ENCODE data around the gene NTN4.

Gene NTN4

DNA sequence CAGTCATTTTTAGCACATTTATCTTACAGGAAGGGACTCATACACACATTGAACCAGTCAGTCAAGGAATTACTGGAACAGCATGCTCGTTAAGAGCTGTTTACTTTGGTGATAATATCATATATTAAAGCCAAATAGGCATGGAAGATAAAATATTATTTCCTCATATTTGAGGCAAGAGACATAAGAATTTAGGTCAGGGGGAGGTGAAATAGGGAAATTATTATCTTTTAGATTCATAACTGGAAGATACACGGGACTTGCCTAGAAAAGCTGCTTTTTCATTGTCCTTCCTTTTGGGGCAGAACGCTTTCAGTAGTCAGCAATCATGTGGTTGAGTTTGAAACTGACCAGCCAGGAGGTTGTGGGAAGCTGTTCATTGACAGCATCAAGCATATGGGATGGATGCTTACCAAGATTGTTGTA, 72.5 kb downstream of the NTN4 start:
- DNase-seq (ENCODE audit: insufficient read length) = no peak
- FAIRE-seq = peak; percentile 61
- no peak for TF ChIP-seq TAF1 (IDR thresholded peaks at IDR 0.05; ENCODE audit: borderline replicate concordance, low read depth, low read length)
- no peak for TF ChIP-seq POLR2A (IDR thresholded peaks at IDR 0.05; ENCODE audit: low read depth, low read length)
- TF ChIP-seq POLR2AphosphoS5 (IDR thresholded peaks at IDR 0.05; ENCODE audit: low read depth, low read length) = no peak

GRCh38 chr12:95717316-95717928, 73.1 kb downstream of the NTN4 start:
- TF ChIP-seq TAF1 (IDR thresholded peaks at IDR 0.05; ENCODE audit: borderline replicate concordance, low read depth, low read length) (no peak), POLR2A (IDR thresholded peaks at IDR 0.05; ENCODE audit: low read depth, low read length) (no peak), POLR2AphosphoS5 (IDR thresholded peaks at IDR 0.05; ENCODE audit: low read depth, low read length) (no peak)
- FAIRE-seq = no peak
- DNase-seq (ENCODE audit: insufficient read length) = no peak

DNA sequence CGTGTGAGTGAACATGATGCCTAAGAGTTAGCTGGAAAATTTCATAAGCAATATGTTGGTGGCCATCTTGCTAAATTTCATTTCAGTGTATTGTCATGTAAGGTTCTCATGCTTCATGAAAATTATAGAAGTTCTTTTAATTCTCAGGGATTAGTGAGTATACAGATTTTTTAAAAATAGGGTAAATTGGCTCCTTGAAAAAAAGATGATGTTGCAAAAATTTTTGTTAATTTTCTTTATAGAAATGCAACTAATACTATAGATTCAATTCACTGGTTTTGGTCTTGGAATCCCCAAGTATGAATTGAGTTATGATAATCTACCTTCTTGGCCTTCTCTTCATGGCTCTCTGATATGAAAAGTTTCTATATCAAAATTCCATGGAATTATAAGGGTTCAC, 75.4 kb downstream of the NTN4 start:
- TF ChIP-seq POLR2AphosphoS5 (IDR thresholded peaks at IDR 0.05; ENCODE audit: low read depth, low read length) = no peak
- TF ChIP-seq TAF1 (IDR thresholded peaks at IDR 0.05; ENCODE audit: borderline replicate concordance, low read depth, low read length) = no peak
- TF ChIP-seq POLR2A (IDR thresholded peaks at IDR 0.05; ENCODE audit: low read depth, low read length) = no peak
- FAIRE-seq (no peak), DNase-seq (ENCODE audit: insufficient read length) (no peak)

DNA sequence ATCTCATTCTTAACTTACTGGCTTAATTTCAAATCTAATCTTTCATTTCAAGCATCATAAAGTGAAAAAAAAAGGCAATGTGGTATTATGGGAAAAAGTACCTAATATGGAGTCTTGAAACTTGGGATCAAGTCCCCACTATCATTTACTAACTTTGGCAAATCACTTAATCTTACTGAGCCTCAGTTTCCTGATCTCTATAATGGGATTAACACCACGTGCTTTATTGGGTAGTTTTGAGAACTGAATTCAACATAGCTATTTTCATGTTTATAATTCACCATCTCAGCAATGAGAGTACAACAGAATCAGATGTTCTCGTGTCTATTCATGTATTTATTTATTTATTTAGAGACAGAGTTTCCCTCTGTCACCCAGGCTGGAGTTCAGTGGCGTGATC, 78.3 kb downstream of the NTN4 start:
- DNase-seq (ENCODE audit: insufficient read length) (no peak), FAIRE-seq (no peak)
- TF ChIP-seq TAF1 (IDR thresholded peaks at IDR 0.05; ENCODE audit: borderline replicate concordance, low read depth, low read length) = no peak
- no peak for TF ChIP-seq POLR2A (IDR thresholded peaks at IDR 0.05; ENCODE audit: low read depth, low read length)
- no peak for TF ChIP-seq POLR2AphosphoS5 (IDR thresholded peaks at IDR 0.05; ENCODE audit: low read depth, low read length)

DNA sequence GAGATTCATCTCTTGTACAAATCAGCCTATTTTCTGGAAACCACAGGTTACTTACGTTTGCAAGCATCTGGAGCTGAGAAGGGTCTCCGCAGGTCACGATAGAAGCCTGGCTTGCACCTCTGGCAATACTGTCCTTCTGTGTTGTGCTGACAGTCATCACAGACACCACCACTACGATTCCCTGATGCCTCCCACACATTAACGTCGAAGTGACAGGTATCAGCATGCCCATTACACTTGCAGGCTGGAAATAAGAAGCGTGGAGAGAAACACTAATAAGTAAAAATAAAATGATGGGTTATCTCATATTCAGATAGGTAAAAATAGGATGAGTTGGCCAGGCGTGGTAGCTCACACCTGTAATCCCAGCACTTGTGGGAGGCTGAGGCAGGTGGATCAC, 80.2 kb downstream of the NTN4 start:
- DNase-seq (ENCODE audit: insufficient read length) = no peak
- TF ChIP-seq POLR2A (IDR thresholded peaks at IDR 0.05; ENCODE audit: low read depth, low read length) (no peak), TAF1 (IDR thresholded peaks at IDR 0.05; ENCODE audit: borderline replicate concordance, low read depth, low read length) (no peak), POLR2AphosphoS5 (IDR thresholded peaks at IDR 0.05; ENCODE audit: low read depth, low read length) (no peak)
- no peak for FAIRE-seq

GRCh38 chr12:95709152-95709551, 81.4 kb downstream of the NTN4 start:
- FAIRE-seq (no peak), DNase-seq (ENCODE audit: insufficient read length) (no peak)
- TF ChIP-seq POLR2A (IDR thresholded peaks at IDR 0.05; ENCODE audit: low read depth, low read length) = no peak
- no peak for TF ChIP-seq TAF1 (IDR thresholded peaks at IDR 0.05; ENCODE audit: borderline replicate concordance, low read depth, low read length)
- TF ChIP-seq POLR2AphosphoS5 (IDR thresholded peaks at IDR 0.05; ENCODE audit: low read depth, low read length) = no peak

GRCh38 chr12:95705143-95705542, 85.4 kb downstream of the NTN4 start:
- FAIRE-seq = no peak
- DNase-seq (ENCODE audit: insufficient read length) = no peak
- TF ChIP-seq TAF1 (IDR thresholded peaks at IDR 0.05; ENCODE audit: borderline replicate concordance, low read depth, low read length) (no peak), POLR2AphosphoS5 (IDR thresholded peaks at IDR 0.05; ENCODE audit: low read depth, low read length) (no peak), POLR2A (IDR thresholded peaks at IDR 0.05; ENCODE audit: low read depth, low read length) (no peak)

- no peak for FAIRE-seq
- no peak for TF ChIP-seq POLR2AphosphoS5 (IDR thresholded peaks at IDR 0.05; ENCODE audit: low read depth, low read length)
- TF ChIP-seq POLR2A (IDR thresholded peaks at IDR 0.05; ENCODE audit: low read depth, low read length) = no peak
- no peak for TF ChIP-seq TAF1 (IDR thresholded peaks at IDR 0.05; ENCODE audit: borderline replicate concordance, low read depth, low read length)
- DNase-seq (ENCODE audit: insufficient read length) = no peak
These were observed 86.6 kb downstream of the NTN4 start for GRCh38 chr12:95703986-95704385.

DNA sequence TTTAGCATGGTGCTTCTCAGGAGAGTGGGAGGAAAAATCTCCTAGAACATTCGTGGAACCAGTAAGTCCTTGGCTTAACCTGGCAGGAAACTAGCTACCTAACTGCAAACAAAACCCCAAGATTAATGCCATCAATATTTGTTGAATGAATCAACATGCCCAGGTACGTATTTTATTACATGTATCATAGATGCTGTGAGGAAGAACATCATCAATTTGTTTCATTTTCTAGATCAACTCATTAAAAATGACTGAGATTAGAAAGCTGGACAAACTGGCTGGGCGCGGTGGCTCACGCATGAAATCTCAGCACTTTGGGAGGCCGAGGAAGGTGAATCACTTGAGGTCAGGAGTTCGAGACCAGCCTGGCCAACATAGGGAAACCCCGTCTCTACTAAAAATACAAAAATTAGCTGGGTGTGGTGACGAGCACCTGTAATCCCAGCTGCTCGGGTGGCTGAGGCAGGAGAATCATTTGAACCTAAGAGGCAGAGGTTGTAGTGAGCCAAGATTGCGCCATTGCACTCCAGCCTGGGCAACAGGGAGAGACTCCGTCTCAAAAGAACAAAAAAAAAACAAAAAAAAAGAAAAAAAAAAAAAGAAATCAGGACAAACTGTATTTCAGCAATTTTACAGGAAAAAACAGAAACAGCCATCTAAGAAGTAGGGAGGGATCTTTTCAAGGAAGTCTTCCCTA, 88.7 kb downstream of the NTN4 start:
- TF ChIP-seq POLR2A (IDR thresholded peaks at IDR 0.05; ENCODE audit: low read depth, low read length) (no peak), POLR2AphosphoS5 (IDR thresholded peaks at IDR 0.05; ENCODE audit: low read depth, low read length) (no peak), TAF1 (IDR thresholded peaks at IDR 0.05; ENCODE audit: borderline replicate concordance, low read depth, low read length) (no peak)
- peak; percentile 57 for FAIRE-seq

GRCh38 chr12:95701275-95701674, 89.3 kb downstream of the NTN4 start:
- DNase-seq (ENCODE audit: insufficient read length) (no peak), FAIRE-seq (no peak)
- TF ChIP-seq POLR2A (IDR thresholded peaks at IDR 0.05; ENCODE audit: low read depth, low read length) = no peak
- no peak for TF ChIP-seq POLR2AphosphoS5 (IDR thresholded peaks at IDR 0.05; ENCODE audit: low read depth, low read length)
- no peak for TF ChIP-seq TAF1 (IDR thresholded peaks at IDR 0.05; ENCODE audit: borderline replicate concordance, low read depth, low read length)

More for the DNA sequence above, 88.7 kb downstream of the NTN4 start:
- no peak for DNase-seq (ENCODE audit: insufficient read length)

GRCh38 chr12:95700316-95700785, 90.2 kb downstream of the NTN4 start:
- FAIRE-seq = peak; percentile 70
- no peak for TF ChIP-seq TAF1 (IDR thresholded peaks at IDR 0.05; ENCODE audit: borderline replicate concordance, low read depth, low read length)
- no peak for TF ChIP-seq POLR2AphosphoS5 (IDR thresholded peaks at IDR 0.05; ENCODE audit: low read depth, low read length)
- no peak for TF ChIP-seq POLR2A (IDR thresholded peaks at IDR 0.05; ENCODE audit: low read depth, low read length)
- DNase-seq (ENCODE audit: insufficient read length) = peak; percentile 23

DNA sequence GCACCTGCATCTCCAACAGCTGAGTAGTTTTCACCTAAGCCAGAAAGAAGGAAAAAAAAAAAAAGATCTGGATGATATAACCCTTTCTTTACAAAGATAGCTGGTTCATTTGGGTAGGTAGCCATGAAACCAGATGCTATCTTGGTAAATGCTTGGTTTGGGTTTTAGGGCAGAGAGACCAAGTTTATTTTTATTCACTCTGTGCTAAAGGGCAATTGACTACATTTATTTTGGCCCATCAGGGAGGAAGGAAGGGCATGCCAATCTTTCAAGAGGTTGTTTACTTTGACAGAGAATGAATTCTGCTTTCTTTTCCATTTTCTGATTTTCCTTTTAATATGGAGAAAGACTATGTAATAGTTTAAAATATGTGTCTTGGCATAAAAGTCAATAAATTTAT, 91.0 kb downstream of the NTN4 start:
- no peak for FAIRE-seq
- no peak for DNase-seq (ENCODE audit: insufficient read length)
- TF ChIP-seq POLR2AphosphoS5 (IDR thresholded peaks at IDR 0.05; ENCODE audit: low read depth, low read length) (no peak), TAF1 (IDR thresholded peaks at IDR 0.05; ENCODE audit: borderline replicate concordance, low read depth, low read length) (no peak), POLR2A (IDR thresholded peaks at IDR 0.05; ENCODE audit: low read depth, low read length) (no peak)

Data from GM12892 (cell line).